HCT116 (cell line): ENCODE results near the gene TMEFF2. TPM values are rescaled to one million over a fixed set of nuclear protein-coding genes. Genes with fewer than 3 reads are reported as not detected.
A peak's percentile ranks its signal among the peaks of the same experiment; 100 is the strongest.

Source experiments
- ATAC-seq: fragments of 200-7000 bp; cut with Tn5 transposase; 2 replicates; pipeline ENCODE4 v1.9.1; 2020; ENCODE audit warnings: mild to moderate bottlenecking, moderate library complexity
- Bru-seq: library from RNA; stranded (reverse); fragments of 400-500 nt; gene quantifications from one replicate; lab custom pipeline; 2021; lab: Mats Ljungman, UMichigan
- BruChase-seq, 2 experiments: library from RNA; stranded (reverse); fragments of 400-500 nt; gene quantifications; one replicate each; lab custom pipeline; 2021; lab: Mats Ljungman, UMichigan
- BruUV-seq: library from RNA; stranded (reverse); fragments of 400-500 nt; replicated peaks from 2 replicates; lab custom pipeline; 2021; lab: Mats Ljungman, UMichigan
- CTCF ChIA-PET: fragments of 300-600 bp; sonication (Branson Sonifier 250); formaldehyde crosslinking; loops from one replicate; lab custom pipeline; 2021; ENCODE audit warnings: antibody characterized with exemption; lab: Charles Lee
- POLR2A ChIA-PET: fragments of 300-600, 350-600 bp; sonication (Branson Sonifier 250); formaldehyde crosslinking; loops from one replicate; lab custom pipeline; 2021; ENCODE audit warnings: antibody characterized with exemption; lab: Charles Lee
- RAD21 ChIA-PET, 2 experiments: fragments of 300-600 bp; sonication (Branson Sonifier 250); formaldehyde crosslinking; loops; one replicate each; lab custom pipeline; 2023; ENCODE audit warnings: low total read pairs in 2 of 2; ENCODE audit not compliant: uncharacterized antibody in 2 of 2, unreplicated experiment in 2 of 2, low non-redundant PET in 1 of 2; lab: Charles Lee
- DNase-seq: peaks from one replicate; pipeline ENCODE4 v3.0.0-alpha.2; 2010; ENCODE audit warnings: low read depth, low spot score
- H2AFZ ChIP-seq: fragments of 200-600 bp; shearing (Covaris generic), sonication (generic); 2 replicates; pipeline ENCODE4 v1.6.1; 2017; ENCODE audit warnings: low read depth, mixed run types, mixed read lengths, antibody characterized with exemption, low read length; ENCODE audit not compliant: poor library complexity, severe bottlenecking
- H3K27ac ChIP-seq: 2 replicates; pipeline ENCODE4 v1.5.1; 2012; ENCODE audit warnings: low read depth, low read length
- H3K27me3 ChIP-seq: fragments of 200-600 bp; sonication (generic); 2 replicates; pipeline ENCODE4 v1.6.1; 2016; ENCODE audit warnings: mixed run types, low read length, mixed read lengths; ENCODE audit not compliant: insufficient read depth
- H3K36me3 ChIP-seq, 2 experiments: fragments of 200-500 bp in 1 of 2; fragments of 200-600 bp in 1 of 2; sonication (Bioruptor generic) in 1 of 2; sonication (generic) in 1 of 2; 2 replicates each; pipeline versions ENCODE4 v1.5.1 to v1.6.1; 2014 to 2016; ENCODE audit warnings: low read length in 2 of 2, inconsistent platforms in 1 of 2, mixed read lengths in 1 of 2, mixed run types in 1 of 2; ENCODE audit not compliant: insufficient read depth in 2 of 2, control insufficient read depth in 1 of 2
- H3K4me1 ChIP-seq, 2 experiments: fragments of 200-600 bp in 1 of 2; sonication (generic) in 1 of 2; 2 replicates each; pipeline versions ENCODE4 v1.5.1 to v1.6.1; 2012 to 2017; ENCODE audit warnings: low read length in 2 of 2, inconsistent platforms in 1 of 2, mild to moderate bottlenecking in 1 of 2, mixed read lengths in 1 of 2, mixed run types in 1 of 2, moderate library complexity in 1 of 2; ENCODE audit not compliant: insufficient read depth in 2 of 2, control insufficient read depth in 1 of 2
- H3K4me2 ChIP-seq: fragments of 200-600 bp; sonication (generic); 2 replicates; pipeline ENCODE4 v1.6.1; 2017; ENCODE audit warnings: mixed run types, low read length, mixed read lengths
- H3K4me3 ChIP-seq, 2 experiments: fragments of 200-600 bp in 1 of 2; sonication (generic) in 1 of 2; replicated peaks in 1 of 2; 2 replicates each; pipeline ENCODE4 v1.5.1; 2011 to 2016; ENCODE audit warnings: low read length in 2 of 2, control low read depth in 1 of 2, low read depth in 1 of 2, mild to moderate bottlenecking in 1 of 2, mixed read lengths in 1 of 2, mixed run types in 1 of 2
- H3K79me2 ChIP-seq: fragments of 200-600 bp; sonication (generic); 2 replicates; pipeline ENCODE4 v1.6.1; 2017; ENCODE audit warnings: mild to moderate bottlenecking, mixed run types, low read length, moderate library complexity, mixed read lengths; ENCODE audit not compliant: insufficient read depth
- H3K9ac ChIP-seq: fragments of 200-600 bp; sonication (generic); 2 replicates; pipeline ENCODE4 v1.6.1; 2016; ENCODE audit warnings: low read length, mixed read lengths
- H3K9me2 ChIP-seq: fragments of 200-600 bp; sonication (generic), shearing (Covaris generic); 2 replicates; pipeline ENCODE4 v1.6.1; 2017; ENCODE audit warnings: mixed run types, mild to moderate bottlenecking, moderate library complexity; ENCODE audit not compliant: insufficient read depth
- H3K9me3 ChIP-seq, 2 experiments: fragments of 200-500 bp in 1 of 2; fragments of 200-600 bp in 1 of 2; sonication (Bioruptor generic) in 1 of 2; sonication (generic) in 1 of 2; 2 replicates each; pipeline ENCODE4 v1.6.1; 2014 to 2017; ENCODE audit warnings: low read length in 2 of 2, mixed read lengths in 2 of 2, inconsistent platforms in 1 of 2, low read depth in 1 of 2, mild to moderate bottlenecking in 1 of 2, mixed run types in 1 of 2, moderate library complexity in 1 of 2; ENCODE audit not compliant: control insufficient read depth in 1 of 2, insufficient read depth in 1 of 2
- H4K20me1 ChIP-seq: fragments of 200-600 bp; sonication (generic), shearing (Covaris generic); 2 replicates; pipeline ENCODE4 v1.6.1; 2017; ENCODE audit warnings: mixed run types, mild to moderate bottlenecking, moderate library complexity; ENCODE audit not compliant: insufficient read depth
- CBX3 ChIP-seq: IDR thresholded peaks from 2 replicates; pipeline ENCODE4 v1.6.1; 2012; ENCODE audit warnings: low read depth
- CEBPB ChIP-seq: IDR thresholded peaks from 2 replicates; pipeline ENCODE4 v1.6.1; 2012; ENCODE audit warnings: low read depth
- ELF1 ChIP-seq: IDR thresholded peaks from 2 replicates; pipeline ENCODE4 v1.6.1; 2012; ENCODE audit warnings: low read depth, borderline replicate concordance
- EZH2 ChIP-seq: fragments of 200-600 bp; sonication (generic); IDR thresholded peaks from 2 replicates; pipeline ENCODE4 v1.6.1; 2017; ENCODE audit warnings: antibody characterized with exemption, mixed run types
- EZH2phosphoT487 ChIP-seq: fragments of 200-600 bp; IDR thresholded peaks from 2 replicates; pipeline ENCODE4 v1.6.1; 2018; ENCODE audit warnings: antibody characterized with exemption, borderline replicate concordance
- JUND ChIP-seq: IDR thresholded peaks from 2 replicates; pipeline ENCODE4 v1.6.1; 2012
- POLR2A ChIP-seq: IDR thresholded peaks from 2 replicates; pipeline ENCODE4 v1.7.0; 2011; ENCODE audit warnings: borderline replicate concordance; ENCODE audit not compliant: insufficient read depth, insufficient read length; ENCODE audit errors: extremely low read depth
- SIN3A ChIP-seq: IDR thresholded peaks from 2 replicates; pipeline ENCODE4 v1.6.1; 2012; ENCODE audit warnings: low read depth
- SP1 ChIP-seq: IDR thresholded peaks from 2 replicates; pipeline ENCODE4 v1.6.1; 2012; ENCODE audit warnings: low read depth
- SRF ChIP-seq: IDR thresholded peaks from 2 replicates; pipeline ENCODE4 v1.6.1; 2012; ENCODE audit warnings: low read depth
- ZBTB33 ChIP-seq: IDR thresholded peaks from 2 replicates; pipeline ENCODE4 v1.6.1; 2011; ENCODE audit warnings: mild to moderate bottlenecking, low read length, moderate library complexity; ENCODE audit not compliant: insufficient replicate concordance; ENCODE audit errors: extremely low read depth
- ZFX ChIP-seq: fragments of 450-650 bp; IDR thresholded peaks from 2 replicates; pipeline ENCODE4 v1.6.1; 2017
- intact Hi-C: fragments of 100-400 bp; cut with micrococcal nuclease; formaldehyde crosslinking; loops from 2 replicates; pipeline ENCODE4 v1.10.0; 2022
- long read RNA-seq: library from polyadenylated mRNA; unstranded; transcript quantifications from one replicate; pipeline ENCODE4 v2.0.0, GENCODE V29; 2021; ENCODE audit not compliant: unreplicated experiment
- polyA plus RNA-seq: library from polyadenylated mRNA; unstranded; fragments of >200 nt; gene quantifications from 2 replicates; pipeline ENCODE4 v1.2.1, GENCODE V29; 2012; ENCODE audit warnings: missing spikeins
- total RNA-seq: library from RNA; stranded (reverse); gene quantifications from one replicate; pipeline ENCODE4 v1.2.1, GENCODE V29; 2021; ENCODE audit not compliant: unreplicated experiment
- TF ChIP-seq, protein P1 (sequence below), 3 experiments: fragments of 200-600 bp in 1 of 3; sonication (generic) in 1 of 3; IDR thresholded peaks in 2 of 3; conservative IDR thresholded peaks in 1 of 3; 2 replicates each; pipeline ENCODE4 v1.5.1; 2012 to 2017; ENCODE audit warnings: low read depth in 2 of 3, low read length in 2 of 3, antibody characterized with exemption in 1 of 3, borderline replicate concordance in 1 of 3, control low read depth in 1 of 3, mild to moderate bottlenecking in 1 of 3, mixed read lengths in 1 of 3, mixed run types in 1 of 3, moderate library complexity in 1 of 3; ENCODE audit not compliant: insufficient read depth in 1 of 3
- TF ChIP-seq, protein P2 (sequence below): IDR thresholded peaks from 2 replicates; pipeline ENCODE4 v1.6.1; 2012

The TMEFF2 gene
- total RNA-seq (not detected), Bru-seq, nascent RNA (percentile 6 among the genes with signal in this experiment), BruChase-seq, experiment 1, labeled RNA remaining after a 6-hour chase (percentile 5 among the genes with signal in this experiment), BruChase-seq, experiment 2, labeled RNA remaining after a 2-hour chase (percentile 5 among the genes with signal in this experiment)
- not detected in 2 replicates for polyA plus RNA-seq
- long read RNA-seq = 0 reads

DNA sequence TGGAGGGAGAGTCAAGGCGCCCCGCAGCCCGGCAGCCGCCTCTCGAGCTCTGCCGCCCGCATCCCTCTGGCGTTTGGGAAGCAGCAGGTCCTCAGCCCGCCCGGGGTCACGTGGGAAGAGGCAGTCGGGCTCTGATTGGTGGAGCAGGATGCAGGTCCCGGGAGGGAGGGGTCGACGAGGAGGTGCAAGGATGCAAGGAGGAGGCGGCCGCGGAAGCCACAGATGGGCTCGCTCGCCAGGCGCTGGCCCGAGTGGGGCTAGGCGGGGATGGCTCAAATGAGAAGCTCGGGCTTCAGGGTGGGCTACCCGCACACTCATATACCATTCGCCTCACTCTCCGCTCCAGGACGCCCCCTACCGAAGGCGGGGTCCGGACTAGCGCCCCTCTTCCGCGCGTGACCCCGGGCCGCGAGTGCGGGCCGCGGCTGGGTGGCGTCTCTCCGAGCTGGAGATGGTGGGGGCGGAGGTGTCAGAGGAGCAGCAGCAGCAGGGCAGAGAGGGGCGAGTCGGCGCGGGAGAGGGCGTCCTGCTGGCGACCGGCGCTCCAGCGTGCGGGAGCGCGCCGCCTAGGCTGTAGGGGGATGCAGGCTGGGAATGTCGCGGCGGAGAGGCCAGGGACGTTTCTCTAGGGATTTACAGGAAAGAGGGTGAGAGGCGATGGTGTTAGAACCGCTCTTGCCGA is at the start of gene TMEFF2:
TMEFF2 (minus strand) TSS at position 68 of the 682 bp plus-strand sequence. CDS start 409 bp downstream, outside the sequence.
- ChIA-PET RAD21 (no interaction called here), POLR2A (no interaction called here), CTCF (no interaction called here)
- Histone ChIP-seq H3K9me3 (no peaks in the 10 kb centered on the region), H4K20me1 (no peaks in the 10 kb centered on the region), H3K9ac (no peak within 1 kb of the TSS), H3K4me3 (peak within 1 kb of the TSS; percentile 43 to 48), H2AFZ (no peak within 1 kb of the TSS), H3K4me2 (peak within 1 kb of the TSS; percentile 65), H3K9me2 (no peaks in the 10 kb centered on the region), H3K36me3 (no peaks in the 10 kb centered on the region), H3K27ac (no peak within 1 kb of the TSS), H3K4me1 (no peaks in the 10 kb centered on the region), H3K27me3 (no peaks in the 10 kb centered on the region), H3K79me2 (no peaks in the 10 kb centered on the region)
- ATAC-seq (no peak), DNase-seq (no peak)
- no TSS peak for BruUV-seq
- intact Hi-C loops = loop anchor here (5.0 kb wide), 3 partner anchors 92 to 1387 kb away; no protein-coding TSS in a partner anchor
- TF ChIP-seq SP1 (no peak), SIN3A (no peak), JUND (no peak), POLR2A (no peak), CBX3 (no peak), ZBTB33 (no peak), SRF (no peak)

DNA sequence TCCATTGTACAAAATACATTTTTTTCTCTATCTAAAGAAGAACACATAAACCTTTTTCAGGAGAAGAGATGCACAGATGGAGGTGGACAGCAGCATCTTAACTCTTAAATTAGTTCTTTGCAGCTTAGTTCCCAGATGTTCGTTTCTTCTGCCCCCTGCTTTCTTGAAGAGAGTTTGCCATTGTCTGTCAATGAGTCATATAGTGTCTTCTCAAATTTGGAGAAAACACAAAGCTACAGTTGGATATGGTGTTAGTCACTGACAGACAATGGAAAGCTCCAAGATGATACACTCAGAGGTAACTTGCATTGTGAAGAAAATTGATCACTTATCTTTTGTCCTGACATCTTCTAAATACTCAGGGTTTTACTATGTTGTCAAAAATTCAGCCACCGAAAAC is 48.8 kb upstream of the TMEFF2 start:
- intact Hi-C loops = no loop called here
- Histone ChIP-seq H4K20me1 (no peaks in the 10 kb centered on the region), H3K4me2 (no peak overlapping the region), H3K4me1 (no peaks in the 10 kb centered on the region), H3K27ac (no peak overlapping the region), H3K9me2 (no peaks in the 10 kb centered on the region)
- RAD21 ChIA-PET = no interaction called here
- no peak for ATAC-seq
- TF ChIP-seq, protein P1, sequence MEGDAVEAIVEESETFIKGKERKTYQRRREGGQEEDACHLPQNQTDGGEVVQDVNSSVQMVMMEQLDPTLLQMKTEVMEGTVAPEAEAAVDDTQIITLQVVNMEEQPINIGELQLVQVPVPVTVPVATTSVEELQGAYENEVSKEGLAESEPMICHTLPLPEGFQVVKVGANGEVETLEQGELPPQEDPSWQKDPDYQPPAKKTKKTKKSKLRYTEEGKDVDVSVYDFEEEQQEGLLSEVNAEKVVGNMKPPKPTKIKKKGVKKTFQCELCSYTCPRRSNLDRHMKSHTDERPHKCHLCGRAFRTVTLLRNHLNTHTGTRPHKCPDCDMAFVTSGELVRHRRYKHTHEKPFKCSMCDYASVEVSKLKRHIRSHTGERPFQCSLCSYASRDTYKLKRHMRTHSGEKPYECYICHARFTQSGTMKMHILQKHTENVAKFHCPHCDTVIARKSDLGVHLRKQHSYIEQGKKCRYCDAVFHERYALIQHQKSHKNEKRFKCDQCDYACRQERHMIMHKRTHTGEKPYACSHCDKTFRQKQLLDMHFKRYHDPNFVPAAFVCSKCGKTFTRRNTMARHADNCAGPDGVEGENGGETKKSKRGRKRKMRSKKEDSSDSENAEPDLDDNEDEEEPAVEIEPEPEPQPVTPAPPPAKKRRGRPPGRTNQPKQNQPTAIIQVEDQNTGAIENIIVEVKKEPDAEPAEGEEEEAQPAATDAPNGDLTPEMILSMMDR (IDR thresholded peaks at IDR 0.05 in 2 of 3, conservative IDR thresholded peaks at IDR 0.05 in 1 of 3; ENCODE audit: borderline replicate concordance in 1 of 3, insufficient read depth in 1 of 3, low read depth in 2 of 3, low read length in 2 of 3) = no peak
- no peak for TF ChIP-seq SIN3A
- no peak for TF ChIP-seq ELF1
- no peak for TF ChIP-seq CEBPB
- TF ChIP-seq SP1 = no peak
- TF ChIP-seq EZH2 = no peak
- TF ChIP-seq, protein P2, sequence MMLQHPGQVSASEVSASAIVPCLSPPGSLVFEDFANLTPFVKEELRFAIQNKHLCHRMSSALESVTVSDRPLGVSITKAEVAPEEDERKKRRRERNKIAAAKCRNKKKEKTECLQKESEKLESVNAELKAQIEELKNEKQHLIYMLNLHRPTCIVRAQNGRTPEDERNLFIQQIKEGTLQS = no peak
- TF ChIP-seq EZH2phosphoT487 = no peak
- no peak for TF ChIP-seq CBX3
- TF ChIP-seq ZFX = no peak
- TF ChIP-seq, all 23 proteins: peak for 0
- H3K9ac ChIP-seq = no peak overlapping the region
- POLR2A ChIA-PET = no interaction called here
- no peak overlapping the region for H3K4me3 ChIP-seq
- H3K9me3 ChIP-seq = no peaks in the 10 kb centered on the region
- H3K27me3 ChIP-seq = no peaks in the 10 kb centered on the region
- CTCF ChIA-PET = no interaction called here
- no TSS peak for BruUV-seq
- DNase-seq = no peak
- no peaks in the 10 kb centered on the region for H3K79me2 ChIP-seq
- H2AFZ ChIP-seq = peak overlapping the region; percentile 9
- H3K36me3 ChIP-seq = no peaks in the 10 kb centered on the region
